ENCODE measurements around the gene USP6NL. TPM values are rescaled to one million over a fixed set of nuclear protein-coding genes. Genes with fewer than 3 reads are reported as not detected.
A peak's percentile ranks its signal among the peaks of the same experiment; 100 is the strongest.

Gene USP6NL
- total and polyA plus RNA-seq, 9 of the 15 experiments (the other 6 are each of a cell fraction or from before 2014, with no cell fraction given): 3.2 to 26.6 (median 19.8) TPM

GRCh38 chr10:11520892-11521291 lies 90.6 kb downstream of the USP6NL start:
- no peak for FAIRE-seq
- ChIA-PET POLR2A (interaction anchor here (1.4 to 2.3 kb wide), 2 partner anchors 11 to 16 kb away, joined by 3 to 14 read pairs; no protein-coding TSS in a partner anchor), CTCF (ENCODE audit: low intra/inter-chr PET ratio) (no interaction called here)
- no peaks in the 10 kb centered on the region for H3K9me3 ChIP-seq (replicated peaks; ENCODE audit: control insufficient read depth, insufficient read depth, low read depth, low read length)
- no peak overlapping the region for H3K27ac ChIP-seq (ENCODE audit: extremely low read depth, low read depth, low read length)
- H3K4me2 ChIP-seq (ENCODE audit: insufficient read depth, low read length): no peak overlapping the region
- BruUV-seq (replicated peaks): no TSS peak
- H3K9me1 ChIP-seq (ENCODE audit: control insufficient read depth, insufficient read depth, low read length): no peaks in the 10 kb centered on the region
- in situ Hi-C loops (cut with MboI) (loop anchor here (5.0 to 25.0 kb wide), 2 partner anchors 76 to 466 kb away; no protein-coding TSS in a partner anchor), intact Hi-C loops (cut with micrococcal nuclease) (no loop called here)
- peaks cover 3% of the 10 kb centered on the region; the same call in 1 of the 3 replicates for H3K79me2 ChIP-seq (ENCODE audit: control insufficient read depth, insufficient read depth, low read length)
- no peak for DNase-seq (ENCODE audit: extremely low read depth in 1 of 4, low spot score in 3 of 4)
- WGBS (ENCODE audit: insufficient coverage, low coverage, missing lambda C conversion rate): 76% methylated on average over 1 of the region's 1 CpG
- no peaks in the 10 kb centered on the region for H3K27me3 ChIP-seq (ENCODE audit: control insufficient read depth in 2 of 2, insufficient read depth in 2 of 2, low read length in 2 of 2)
- H3K36me3 ChIP-seq (ENCODE audit: control insufficient read depth, insufficient read depth, low read length): peaks cover 68% of the 10 kb centered on the region
- H2AFZ ChIP-seq (ENCODE audit: low read depth, low read length): no peak overlapping the region
- no peaks in the 10 kb centered on the region for H4K20me1 ChIP-seq (replicated peaks; ENCODE audit: control insufficient read depth, insufficient read depth, low read length)
- peaks cover 0 to 8% of the 10 kb centered on the region in 2 experiments; a peak in 1 of 5 replicates for H3K4me1 ChIP-seq (replicated peaks in 1 of 2; ENCODE audit: control insufficient read depth in 2 of 2, insufficient read depth in 2 of 2, low read length in 2 of 2)
- no peak; the same call in 2 of the 3 replicates for ATAC-seq
- no peak overlapping the region for H3K9ac ChIP-seq (ENCODE audit: insufficient read depth in 1 of 2, low read depth in 2 of 2, low read length in 2 of 2)
- TF ChIP-seq SMAD4 (CRISPR knock-in tag; conservative IDR thresholded peaks at IDR 0.05) (no peak), RAD21 (CRISPR knock-in tag; conservative IDR thresholded peaks at IDR 0.05 in 1 of 2, IDR thresholded peaks at IDR 0.05 in 1 of 2) (peak; percentile 9 to 43; a peak in 2 of 4 replicates), CTCF (IDR thresholded peaks at IDR 0.05 in 2 of 3, conservative IDR thresholded peaks at IDR 0.05 in 1 of 3; ENCODE audit: insufficient read depth in 2 of 3, low read depth in 1 of 3, low read length in 3 of 3) (peak in 1 of 3 experiments; percentile 33; a peak in 2 of 6 replicates), MCM7 (IDR thresholded peaks at IDR 0.05) (no peak)
- no peak overlapping the region for H3K4me3 ChIP-seq
